NB4 (cell line): ENCODE measurements around the gene CDKN2B-AS1.

Experiments
- MYC ChIP-seq: IDR thresholded peaks from 2 replicates; pipeline ENCODE4 v1.6.1; 2011; ENCODE audit warnings: low read depth, low read length
- POLR2A ChIP-seq: IDR thresholded peaks from 2 replicates; pipeline ENCODE4 v1.6.1; 2011; ENCODE audit warnings: mild to moderate bottlenecking; ENCODE audit not compliant: insufficient read length; ENCODE audit errors: extremely low read depth
- TF ChIP-seq, protein P1 (sequence below): IDR thresholded peaks from one replicate; pipeline ENCODE4 v1.5.1; 2012; ENCODE audit warnings: low read depth, low read length
- TF ChIP-seq, protein P2 (sequence below): IDR thresholded peaks from 2 replicates; pipeline ENCODE4 v1.6.1; 2011; ENCODE audit warnings: low read depth, low read length

DNA sequence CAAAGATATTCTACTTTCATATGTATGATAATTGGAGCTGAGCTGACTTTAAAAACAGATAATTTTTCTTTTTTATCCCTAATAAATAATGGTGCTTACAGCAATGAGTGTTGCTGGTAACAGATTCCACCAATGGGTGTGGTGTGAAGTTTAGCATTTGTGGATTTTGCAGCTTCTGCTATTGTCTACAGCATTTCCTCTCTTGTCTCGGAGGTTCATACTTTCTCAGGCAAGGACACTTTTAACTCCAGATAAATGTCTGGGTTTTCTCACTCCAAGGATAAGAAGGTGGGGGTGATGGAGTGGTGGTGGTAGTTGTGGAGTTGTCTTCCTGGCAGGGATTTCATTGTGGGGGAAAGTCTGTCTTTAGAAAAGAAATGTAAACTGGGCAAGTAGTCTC, 134.5 kb downstream of the CDKN2B-AS1 start:
- TF ChIP-seq, protein P1, sequence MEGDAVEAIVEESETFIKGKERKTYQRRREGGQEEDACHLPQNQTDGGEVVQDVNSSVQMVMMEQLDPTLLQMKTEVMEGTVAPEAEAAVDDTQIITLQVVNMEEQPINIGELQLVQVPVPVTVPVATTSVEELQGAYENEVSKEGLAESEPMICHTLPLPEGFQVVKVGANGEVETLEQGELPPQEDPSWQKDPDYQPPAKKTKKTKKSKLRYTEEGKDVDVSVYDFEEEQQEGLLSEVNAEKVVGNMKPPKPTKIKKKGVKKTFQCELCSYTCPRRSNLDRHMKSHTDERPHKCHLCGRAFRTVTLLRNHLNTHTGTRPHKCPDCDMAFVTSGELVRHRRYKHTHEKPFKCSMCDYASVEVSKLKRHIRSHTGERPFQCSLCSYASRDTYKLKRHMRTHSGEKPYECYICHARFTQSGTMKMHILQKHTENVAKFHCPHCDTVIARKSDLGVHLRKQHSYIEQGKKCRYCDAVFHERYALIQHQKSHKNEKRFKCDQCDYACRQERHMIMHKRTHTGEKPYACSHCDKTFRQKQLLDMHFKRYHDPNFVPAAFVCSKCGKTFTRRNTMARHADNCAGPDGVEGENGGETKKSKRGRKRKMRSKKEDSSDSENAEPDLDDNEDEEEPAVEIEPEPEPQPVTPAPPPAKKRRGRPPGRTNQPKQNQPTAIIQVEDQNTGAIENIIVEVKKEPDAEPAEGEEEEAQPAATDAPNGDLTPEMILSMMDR: no peak
- TF ChIP-seq, protein P2, sequence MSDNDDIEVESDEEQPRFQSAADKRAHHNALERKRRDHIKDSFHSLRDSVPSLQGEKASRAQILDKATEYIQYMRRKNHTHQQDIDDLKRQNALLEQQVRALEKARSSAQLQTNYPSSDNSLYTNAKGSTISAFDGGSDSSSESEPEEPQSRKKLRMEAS: no peak
- no peak for TF ChIP-seq POLR2A
- TF ChIP-seq MYC: no peak
